NCI-H128 (cell line): ENCODE data around the gene MYL3.
"Not testable (repeated sequence)": the region's sequence is repeated elsewhere in the genome, so short reads cannot be mapped to it uniquely, and the experiment has no call there.

ENCODE experiments used
- DNase-seq: peaks from one replicate; lab custom pipeline; 2025; ENCODE audit not compliant: unreplicated experiment; lab: John Stamatoyannopoulos, UW

Gene MYL3

GRCh38 chr3:46863261-46863782, at the start of gene MYL3:
TSS of gene MYL3 (minus strand) at chr3:46863444. CDS start at chr3:46863390, 54 bp downstream.
- DNase-seq: no peak

DNA sequence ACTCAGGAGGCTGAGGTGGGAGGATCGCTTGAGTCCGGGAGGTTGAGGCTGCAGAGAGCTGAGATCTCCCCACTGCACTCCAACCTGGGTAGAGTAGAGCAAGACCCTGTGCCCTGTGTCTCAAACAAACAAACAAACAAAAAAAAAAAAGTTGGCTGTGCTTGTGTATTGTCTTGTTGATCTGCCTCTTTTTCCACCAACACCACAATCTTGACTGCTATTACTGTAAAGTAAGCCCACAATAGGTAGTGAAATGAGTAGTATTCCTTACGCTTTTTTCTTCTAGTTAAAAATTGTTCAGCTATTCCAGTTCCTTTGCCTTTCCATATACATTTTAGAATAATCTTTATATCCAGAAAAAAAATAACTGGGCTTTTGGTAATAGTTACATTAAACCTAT, 49.7 kb upstream of the MYL3 start:
- no peak for DNase-seq

DNA sequence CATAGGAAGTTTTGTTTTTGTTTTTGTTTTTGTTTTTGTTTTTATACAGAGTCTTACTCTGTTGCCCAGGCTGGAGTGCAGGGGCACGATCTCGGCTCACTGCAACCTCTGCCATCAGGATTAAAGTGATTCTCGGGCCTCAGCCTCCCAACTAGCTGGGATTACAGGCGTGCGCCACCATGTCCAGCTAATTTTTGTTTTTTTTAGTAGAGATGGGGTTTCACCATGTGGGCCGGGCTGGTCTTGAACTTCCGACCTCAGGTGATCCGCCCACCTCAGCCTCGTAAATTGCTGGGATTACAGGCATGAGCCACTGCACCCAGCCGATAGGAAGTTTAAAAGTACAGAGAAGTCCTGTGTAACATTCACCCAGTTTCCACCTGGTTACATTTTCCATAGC, 47.7 kb upstream of the MYL3 start:
- DNase-seq: not testable (repeated sequence)

DNA sequence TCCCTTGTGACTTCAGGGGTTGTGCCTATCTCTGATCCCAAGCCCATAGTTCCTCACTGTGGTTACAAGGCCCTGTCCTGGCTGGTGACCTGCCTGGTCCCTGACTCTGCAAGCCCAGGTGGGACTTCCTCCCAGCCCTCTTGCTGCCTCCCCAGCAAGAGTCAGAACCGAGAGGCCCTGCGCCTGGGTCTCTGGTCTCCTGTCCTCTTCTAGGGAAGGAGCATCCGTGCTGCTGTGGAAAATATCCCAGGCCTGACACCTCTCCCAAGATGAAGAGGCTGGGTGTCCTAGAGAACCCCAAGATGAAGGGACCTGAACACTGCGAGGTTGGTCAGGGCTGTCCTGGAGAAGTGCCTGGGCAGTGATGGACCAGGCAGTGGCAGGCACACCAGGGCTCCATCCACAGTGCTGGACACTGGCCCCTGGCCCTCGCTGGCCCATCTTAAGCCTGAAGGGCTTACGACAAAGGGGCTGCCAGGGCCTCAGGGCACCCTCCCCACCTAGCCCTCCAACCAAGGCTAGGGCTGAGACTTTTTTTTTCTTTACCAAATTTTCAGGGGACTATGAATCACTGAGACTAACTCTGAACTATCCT, 47.0 kb upstream of the MYL3 start:
- no peak for DNase-seq

GRCh38 chr3:46909535-46910161, 46.4 kb upstream of the MYL3 start:
- DNase-seq: peak; percentile 74

DNA sequence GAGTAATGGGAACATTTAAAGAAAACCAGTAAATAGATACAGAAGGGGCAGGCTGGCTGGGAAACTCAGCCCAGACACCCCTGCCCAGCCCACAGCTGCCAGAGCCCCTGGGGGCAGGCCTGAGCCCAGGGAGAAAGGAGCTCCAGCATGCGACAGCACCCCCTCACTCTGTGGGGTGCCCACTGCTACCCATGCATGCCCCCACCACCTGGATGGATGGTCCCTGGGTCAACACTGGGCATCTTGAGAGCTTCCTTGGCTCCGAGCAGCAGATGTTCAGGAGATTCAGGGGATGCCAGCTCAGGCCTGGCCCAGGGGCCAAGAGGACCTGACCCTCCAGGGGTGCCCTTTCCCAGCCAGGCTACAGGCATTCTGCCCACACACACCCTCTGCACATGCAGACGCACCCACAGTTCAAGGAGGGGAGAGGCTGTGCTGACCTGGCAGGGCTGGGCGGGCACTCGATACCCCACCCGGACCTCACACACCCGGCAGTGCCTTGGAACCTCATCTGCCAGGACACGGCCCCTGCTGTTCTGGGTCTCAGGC, 45.8 kb upstream of the MYL3 start:
- DNase-seq: no peak

DNA sequence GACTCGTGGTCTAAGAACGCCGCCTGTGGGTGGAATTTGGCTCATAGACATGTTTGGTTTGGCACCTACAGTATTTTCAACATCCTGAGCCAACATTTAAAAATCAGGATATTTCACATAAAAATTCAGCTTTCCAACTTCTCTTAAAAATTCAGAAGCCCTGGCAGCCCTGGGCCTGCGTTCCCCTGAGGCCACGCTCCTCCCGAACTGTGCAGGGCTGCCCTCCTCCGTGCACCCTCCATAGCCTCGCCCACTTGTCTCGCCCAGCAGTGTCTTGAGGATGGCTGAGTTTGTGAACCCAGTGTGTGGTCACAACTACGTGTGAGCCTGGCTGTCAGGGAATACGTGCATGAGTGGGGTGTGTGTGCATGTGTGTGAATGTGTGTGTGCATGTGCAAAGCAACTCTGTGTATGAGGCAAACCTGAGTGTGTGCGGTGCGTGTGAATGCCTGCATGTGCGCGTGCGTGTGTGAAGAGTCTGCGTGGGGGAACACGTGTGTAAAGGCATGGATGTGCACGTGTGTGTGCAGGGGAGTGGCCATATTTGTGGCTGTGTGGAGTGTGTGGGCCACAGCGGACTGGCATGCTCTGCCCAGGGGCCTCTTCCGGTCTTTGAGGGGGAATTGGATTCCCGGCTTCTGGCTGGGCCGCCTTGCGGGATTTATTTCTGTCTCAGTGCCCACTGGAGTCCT, 45.2 kb upstream of the MYL3 start:
- no peak for DNase-seq

DNA sequence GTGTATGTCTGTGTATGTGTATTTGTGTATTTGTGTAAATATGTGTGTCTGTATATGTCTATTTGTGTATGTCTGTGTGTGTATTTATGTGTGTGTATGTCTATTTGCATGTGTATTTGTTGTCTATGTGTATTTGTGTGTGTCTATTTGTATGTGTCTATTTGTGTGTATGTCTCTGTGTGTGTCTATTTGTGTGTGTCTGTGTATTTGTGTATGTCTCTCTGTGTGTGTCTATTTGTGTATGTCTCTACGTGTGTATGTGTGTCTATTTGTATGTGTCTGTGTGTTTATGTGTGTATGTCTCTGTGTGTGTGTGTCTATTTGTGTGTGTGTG, 44.7 kb upstream of the MYL3 start:
- DNase-seq: no peak

DNA sequence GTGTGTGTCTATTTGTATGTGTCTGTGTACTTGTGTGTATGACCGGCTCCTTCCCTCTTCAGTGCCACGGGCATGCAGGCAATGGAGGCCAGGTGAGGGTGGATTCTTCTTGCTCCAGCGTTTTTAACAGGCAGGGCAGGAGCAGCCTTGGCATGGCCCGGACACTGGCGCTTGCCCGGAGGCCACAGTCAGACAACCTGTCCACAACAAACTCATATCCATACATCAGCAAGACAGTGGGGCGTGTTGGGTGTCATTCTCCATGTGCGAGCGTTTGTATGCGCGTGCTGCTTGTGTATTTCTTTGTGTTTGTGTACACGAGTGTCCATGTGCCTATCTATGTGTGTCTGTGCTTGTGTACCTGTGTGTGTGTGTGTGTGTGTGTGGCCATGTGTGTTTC, 44.0 kb upstream of the MYL3 start:
- DNase-seq: no peak

DNA sequence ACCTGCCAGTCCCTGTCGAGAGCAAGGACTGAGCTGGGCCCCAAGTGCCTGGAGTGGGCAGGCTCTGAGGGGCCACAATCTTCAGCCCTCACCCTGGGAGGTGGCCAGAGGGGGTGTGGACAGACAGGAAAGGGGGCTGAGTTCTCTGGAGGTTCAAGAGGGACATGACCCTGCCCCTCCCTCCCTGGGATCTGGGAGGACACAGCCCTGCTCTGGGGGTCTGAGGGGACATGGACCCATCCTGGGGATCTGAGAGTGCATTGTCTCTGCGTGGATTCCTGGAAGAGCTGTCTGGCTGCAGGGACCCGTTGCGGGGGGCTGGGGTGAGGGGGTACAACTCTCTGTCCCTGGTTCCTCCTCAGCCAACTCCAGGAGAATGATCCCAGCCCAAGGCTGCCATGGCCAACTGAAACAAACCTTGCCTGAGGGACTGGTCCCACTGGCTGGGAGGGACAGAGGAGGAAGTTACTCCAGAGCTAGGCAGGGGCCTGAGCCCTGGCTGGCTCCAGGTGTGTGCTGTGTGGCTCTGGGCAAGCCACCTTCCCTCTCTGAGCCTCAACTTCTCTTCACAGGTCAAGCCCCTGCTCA, 43.3 kb upstream of the MYL3 start:
- no peak for DNase-seq

GRCh38 chr3:46905661-46906451, 42.6 kb upstream of the MYL3 start:
- no peak for DNase-seq

- DNase-seq: no peak
These were observed 41.9 kb upstream of the MYL3 start for GRCh38 chr3:46905213-46905560.

DNA sequence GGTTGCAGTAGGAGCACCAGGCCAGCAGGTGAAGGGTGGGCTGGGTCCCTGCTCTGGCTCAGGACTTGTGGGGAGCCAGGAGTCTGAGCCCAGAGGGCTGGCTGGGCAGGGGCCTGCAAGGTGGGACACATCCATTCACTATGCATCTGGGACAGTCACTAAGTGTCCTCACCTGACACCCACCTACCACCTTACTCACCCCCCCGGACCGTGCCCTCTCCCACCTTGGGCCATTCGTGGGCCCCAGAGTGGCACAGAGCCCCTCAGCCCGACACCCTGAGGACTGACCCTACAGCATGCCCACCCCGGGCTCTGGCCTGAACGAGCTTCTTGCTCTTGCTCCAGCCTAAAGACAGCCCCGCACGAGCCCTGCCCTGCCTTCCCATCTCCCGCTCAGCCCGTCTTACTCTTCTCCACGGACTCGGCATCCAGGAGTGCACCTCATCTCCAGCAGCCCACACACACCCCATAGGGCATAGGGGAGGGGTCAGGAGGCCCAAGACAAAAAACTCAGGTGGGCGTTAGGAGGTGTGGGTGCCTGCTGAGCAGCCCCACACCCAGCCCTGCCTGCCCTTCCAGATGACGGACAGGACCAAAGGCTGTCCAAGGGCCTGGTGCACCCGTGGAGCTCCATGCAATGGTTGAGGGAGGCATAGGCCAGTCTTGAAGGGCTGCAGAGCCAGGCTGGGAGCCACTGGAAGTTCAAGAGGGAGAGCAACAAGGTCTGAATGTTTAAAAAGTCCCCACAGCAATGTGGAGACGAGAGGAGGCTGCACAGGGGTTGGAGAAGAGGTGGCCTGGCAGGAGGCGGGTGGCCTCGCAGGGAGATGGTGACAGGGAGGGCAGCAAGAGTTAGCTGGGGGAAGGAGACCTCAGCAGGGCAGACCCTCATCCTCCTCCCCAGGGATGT, 41.3 kb upstream of the MYL3 start:
- no peak for DNase-seq

DNA sequence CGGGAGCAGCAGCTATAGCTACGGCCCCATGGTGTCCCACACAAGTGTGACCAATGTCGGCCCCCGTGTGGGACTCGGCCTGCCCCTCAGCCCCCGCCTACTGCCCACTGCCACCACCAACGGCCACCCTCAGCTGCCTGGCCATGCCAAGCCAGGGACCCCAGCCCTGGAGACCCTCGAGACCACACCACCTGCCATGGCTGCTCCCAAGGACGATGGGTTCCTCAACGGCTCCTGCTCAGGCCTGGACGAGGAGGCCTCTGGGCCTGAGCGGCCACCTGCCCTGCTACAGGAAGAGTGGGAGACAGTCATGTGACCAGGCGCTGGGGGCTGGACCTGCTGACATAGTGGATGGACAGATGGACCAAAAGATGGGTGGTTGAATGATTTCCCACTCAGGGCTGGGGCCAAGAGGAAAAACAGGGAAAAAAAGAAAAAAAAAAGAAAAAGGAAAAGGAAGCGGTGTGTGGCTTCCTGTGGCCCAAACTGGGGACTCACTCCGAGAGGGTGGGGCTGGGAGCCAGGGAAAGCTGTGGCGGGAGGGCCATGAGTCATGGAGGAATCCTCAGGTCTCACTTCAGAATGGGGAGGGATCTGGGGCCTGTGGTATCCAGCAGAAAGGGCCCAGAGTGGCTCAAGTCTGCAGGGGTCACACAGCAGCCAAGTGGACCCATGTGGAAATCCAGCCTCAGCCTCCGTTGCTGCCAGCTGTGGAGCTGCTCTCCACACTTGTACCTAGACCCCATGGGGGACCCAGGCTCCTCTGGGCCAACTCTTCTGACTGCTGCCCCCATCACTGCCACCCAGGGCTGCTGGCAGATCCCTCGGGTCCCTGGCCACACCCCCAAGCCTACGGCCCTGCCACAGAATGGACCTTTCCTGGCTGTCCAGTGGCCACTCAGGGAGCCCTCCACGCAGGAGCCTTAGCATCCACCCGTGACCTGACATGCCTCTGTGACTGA, 40.4 kb upstream of the MYL3 start:
- no peak for DNase-seq

DNA sequence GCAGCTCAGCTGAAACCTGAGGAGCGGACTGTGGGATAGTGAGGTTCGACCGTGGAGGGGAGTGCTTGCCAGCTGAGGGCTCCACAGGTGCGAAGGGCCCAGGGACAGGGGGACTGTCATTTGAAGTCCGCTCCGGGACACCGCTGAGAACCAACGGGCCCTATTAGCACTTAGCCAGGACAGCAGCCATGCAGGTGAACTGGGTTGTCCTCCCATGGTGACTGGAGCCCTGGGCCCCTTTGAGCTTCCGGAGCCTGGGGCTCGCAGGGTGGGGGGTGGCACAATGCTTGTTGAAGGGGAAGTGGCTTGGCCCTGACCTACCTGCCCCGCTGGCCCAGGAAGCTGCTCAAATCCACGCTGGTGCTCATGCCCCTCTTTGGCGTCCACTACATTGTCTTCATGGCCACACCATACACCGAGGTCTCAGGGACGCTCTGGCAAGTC, 39.0 kb upstream of the MYL3 start:
- no peak for DNase-seq

GRCh38 chr3:46901591-46902187, 38.4 kb upstream of the MYL3 start:
- no peak for DNase-seq

DNA sequence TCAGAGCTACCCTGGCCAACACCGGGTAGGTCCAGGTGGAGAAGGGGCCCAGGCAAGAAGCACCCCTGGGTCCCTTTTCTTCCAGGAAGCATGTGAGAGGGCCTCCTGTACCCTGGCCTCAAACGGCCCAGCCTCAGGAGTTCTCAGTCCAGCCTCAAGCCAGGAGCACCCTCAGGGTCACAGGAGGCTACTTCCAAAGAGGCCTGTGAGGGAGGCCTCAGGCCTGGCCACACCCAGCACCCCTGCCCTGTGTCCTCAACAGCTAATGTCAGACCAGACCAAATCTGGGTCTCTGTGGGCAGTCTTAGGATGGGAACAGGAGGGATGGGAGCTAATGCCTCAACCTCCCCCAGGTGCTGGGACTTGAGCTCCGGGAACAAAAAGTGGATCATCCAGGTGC, 37.8 kb upstream of the MYL3 start:
- no peak for DNase-seq

- no peak for DNase-seq
These were observed 37.1 kb upstream of the MYL3 start for GRCh38 chr3:46900356-46900755.

DNA sequence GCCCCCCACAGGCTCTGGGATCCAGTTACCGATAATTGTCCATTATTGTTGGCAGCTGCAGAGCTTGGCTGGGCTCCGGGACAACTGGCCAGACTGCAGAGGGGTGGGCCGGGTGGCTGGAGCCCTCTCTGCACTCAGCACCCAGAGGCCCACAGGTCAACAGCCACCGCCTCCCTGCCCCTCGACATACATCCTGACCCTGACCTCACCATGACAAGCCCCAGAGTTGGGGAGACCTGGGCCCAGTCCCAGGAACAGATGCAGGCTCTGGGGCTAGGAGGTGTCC, 36.7 kb upstream of the MYL3 start:
- no peak for DNase-seq
